ENCODE results near the gene PSPN.
"Not testable (repeated sequence)": the region's sequence is repeated elsewhere in the genome, so short reads cannot be mapped to it uniquely, and the experiment has no call there.

The PSPN gene

DNA sequence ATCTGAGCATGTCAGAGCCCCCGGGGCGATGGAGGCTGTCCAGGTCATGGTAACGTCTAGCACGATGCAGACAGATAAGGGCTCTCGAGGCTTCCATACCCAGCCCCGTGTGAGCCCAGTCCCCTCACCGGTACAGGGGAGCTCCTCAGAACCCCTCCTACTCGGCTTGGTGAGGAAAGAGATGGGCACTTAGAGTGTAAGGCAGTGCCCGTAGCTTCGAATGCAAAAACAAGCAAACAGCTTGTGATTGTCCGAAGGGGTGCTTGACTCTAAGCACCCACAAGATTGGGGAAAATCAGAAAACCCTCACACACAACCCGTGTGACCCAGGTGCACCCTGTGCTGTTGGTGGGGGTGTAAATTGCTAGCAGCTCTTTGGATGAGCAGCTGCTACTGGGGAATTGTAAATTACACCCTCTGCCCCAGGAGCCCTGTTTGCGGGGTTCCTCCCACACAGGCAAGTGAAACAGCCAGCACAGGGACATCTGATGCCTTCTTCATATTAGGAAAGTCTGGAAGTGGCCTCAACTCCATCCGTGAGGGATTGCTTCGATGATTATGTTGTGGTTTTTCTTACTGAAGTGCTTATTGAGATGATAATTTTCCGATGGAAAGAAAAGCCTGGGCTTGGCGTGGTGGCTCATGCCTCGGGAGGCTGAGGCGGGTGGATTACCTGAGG, 918 bp upstream of the PSPN start:
- H3K4me1 ChIP-seq (ENCODE audit: control insufficient read depth, insufficient read depth, low read length), result peaks cover 6% of the 10 kb centered on the region
- no peak overlapping the region for H3K9ac ChIP-seq (ENCODE audit: low read length)
- H3K27me3 ChIP-seq (ENCODE audit: control insufficient read depth, insufficient read depth, low read length), result no peaks in the 10 kb centered on the region
- H3K36me3 ChIP-seq (ENCODE audit: control insufficient read depth, insufficient read depth, low read length), result peaks cover 20% of the 10 kb centered on the region
- no peak overlapping the region for H3K4me3 ChIP-seq (ENCODE audit: low read length)
- no peak overlapping the region for H3K27ac ChIP-seq (ENCODE audit: low read depth, low read length)

- H3K4me3 ChIP-seq (ENCODE audit: low read length), result no peak overlapping the region
- H3K27me3 ChIP-seq (ENCODE audit: control insufficient read depth, insufficient read depth, low read length), result no peaks in the 10 kb centered on the region
- H3K36me3 ChIP-seq (ENCODE audit: control insufficient read depth, insufficient read depth, low read length), result peaks cover 3% of the 10 kb centered on the region
- H3K27ac ChIP-seq (ENCODE audit: low read depth, low read length), result no peak overlapping the region
- H3K9ac ChIP-seq (ENCODE audit: low read length), result no peak overlapping the region
- H3K4me1 ChIP-seq (ENCODE audit: control insufficient read depth, insufficient read depth, low read length), result peaks cover 6% of the 10 kb centered on the region
These were observed 872 bp downstream of the PSPN start for GRCh38 chr19:6374711-6375410.

- Histone ChIP-seq H3K4me3 (ENCODE audit: low read length) (peak overlapping the region; percentile 70), H3K27me3 (ENCODE audit: control insufficient read depth, insufficient read depth, low read length) (no peaks in the 10 kb centered on the region), H3K36me3 (ENCODE audit: control insufficient read depth, insufficient read depth, low read length) (no peaks in the 10 kb centered on the region), H3K27ac (ENCODE audit: low read depth, low read length) (no peak overlapping the region), H3K4me1 (ENCODE audit: control insufficient read depth, insufficient read depth, low read length) (peaks cover 6% of the 10 kb centered on the region), H3K9ac (ENCODE audit: low read length) (no peak overlapping the region)
These were observed 1.5 kb downstream of the PSPN start for GRCh38 chr19:6374161-6374709.

DNA sequence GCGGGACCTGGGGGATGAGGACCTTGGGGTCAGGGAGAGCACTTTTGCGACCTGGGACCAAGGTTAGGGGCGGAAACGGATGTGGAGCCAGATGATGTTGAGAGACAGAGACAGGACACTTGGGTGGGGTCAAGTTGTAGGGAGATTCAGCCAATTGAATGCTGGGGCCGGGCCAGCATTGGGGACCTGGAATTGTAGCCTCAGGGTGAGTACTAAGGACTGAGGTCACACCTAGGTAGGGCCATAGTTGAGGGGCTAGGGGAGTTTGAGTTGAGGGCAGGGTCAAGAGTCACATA, 2.0 kb downstream of the PSPN start:
- Histone ChIP-seq H3K27me3 (ENCODE audit: control insufficient read depth, insufficient read depth, low read length) (no peaks in the 10 kb centered on the region), H3K4me3 (ENCODE audit: low read length) (peak overlapping the region; percentile 70), H3K27ac (ENCODE audit: low read depth, low read length) (peak overlapping the region; percentile 68), H3K4me1 (ENCODE audit: control insufficient read depth, insufficient read depth, low read length) (peaks cover 6% of the 10 kb centered on the region), H3K9ac (ENCODE audit: low read length) (no peak overlapping the region), H3K36me3 (ENCODE audit: control insufficient read depth, insufficient read depth, low read length) (no peaks in the 10 kb centered on the region)

DNA sequence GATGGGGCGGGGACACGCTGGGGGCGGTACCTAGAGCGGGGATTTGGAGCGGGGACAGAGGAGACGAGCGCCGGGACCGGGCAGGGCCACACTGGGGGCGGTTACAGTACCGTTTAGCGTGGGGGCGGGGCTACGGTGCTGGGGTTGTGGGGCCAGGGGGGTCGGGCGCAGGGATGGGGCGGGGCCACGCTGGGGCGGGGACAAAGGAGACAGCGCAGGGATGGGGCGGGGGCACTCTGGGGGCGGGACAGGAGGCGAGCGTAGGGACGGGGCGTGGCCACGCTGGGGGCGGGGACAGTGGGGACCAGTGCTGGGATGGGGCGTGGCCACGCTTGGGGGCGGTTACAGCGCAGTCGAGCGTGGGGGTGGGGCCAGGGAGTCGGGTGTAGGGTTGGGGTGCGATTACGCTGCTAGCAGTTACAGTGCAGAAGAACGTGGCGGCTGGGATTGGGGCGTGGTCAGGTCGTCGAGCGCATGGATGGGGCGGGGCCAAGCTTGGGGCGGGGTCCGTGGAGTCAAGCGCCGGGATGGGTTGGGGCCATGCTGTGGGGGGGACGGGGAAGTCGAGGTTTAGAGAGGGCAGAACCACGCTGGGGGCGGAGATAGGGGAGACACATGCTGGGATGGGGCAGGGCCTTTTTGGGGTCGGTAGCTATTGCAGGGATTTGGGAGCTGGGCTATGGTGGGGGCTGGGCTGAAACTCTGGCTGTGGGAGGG, 2.5 kb downstream of the PSPN start:
- H3K36me3 ChIP-seq (ENCODE audit: control insufficient read depth, insufficient read depth, low read length), result peaks cover 4% of the 10 kb centered on the region
- H3K27ac ChIP-seq (ENCODE audit: low read depth, low read length), result peak overlapping the region; percentile 99
- peaks cover 6% of the 10 kb centered on the region for H3K4me1 ChIP-seq (ENCODE audit: control insufficient read depth, insufficient read depth, low read length)
- H3K27me3 ChIP-seq (ENCODE audit: control insufficient read depth, insufficient read depth, low read length), result no peaks in the 10 kb centered on the region
- peak overlapping the region; percentile 77 for H3K4me3 ChIP-seq (ENCODE audit: low read length)
- H3K9ac ChIP-seq (ENCODE audit: low read length), result peak overlapping the region; percentile 92

- peaks cover 9% of the 10 kb centered on the region for H3K36me3 ChIP-seq (ENCODE audit: control insufficient read depth, insufficient read depth, low read length)
- peak within 1 kb of the TSS; percentile 77 for H3K4me3 ChIP-seq (ENCODE audit: low read length)
- H3K27ac ChIP-seq (ENCODE audit: low read depth, low read length), result peak within 1 kb of the TSS; percentile 99
- peak within 1 kb of the TSS; percentile 92 for H3K9ac ChIP-seq (ENCODE audit: low read length)
- H3K27me3 ChIP-seq (ENCODE audit: control insufficient read depth, insufficient read depth, low read length), result no peaks in the 10 kb centered on the region
- peaks cover 2% of the 10 kb centered on the region for H3K4me1 ChIP-seq (ENCODE audit: control insufficient read depth, insufficient read depth, low read length)
These were observed 3.1 kb downstream of the PSPN start, which contains the start of gene ALKBH7 for GRCh38 chr19:6372594-6373095. Gene ALKBH7, plus strand, starts transcription at chr19:6372794. Its CDS starts 27 bp downstream, at chr19:6372821.

GRCh38 chr19:6364353-6364752, 11.4 kb downstream of the PSPN start:
- Histone ChIP-seq H3K4me1 (ENCODE audit: control insufficient read depth, insufficient read depth, low read length) (peaks cover 5% of the 10 kb centered on the region), H3K27ac (ENCODE audit: low read depth, low read length) (no peak overlapping the region), H3K4me3 (ENCODE audit: low read length) (no peak overlapping the region), H3K9ac (ENCODE audit: low read length) (no peak overlapping the region), H3K27me3 (ENCODE audit: control insufficient read depth, insufficient read depth, low read length) (no peaks in the 10 kb centered on the region), H3K36me3 (ENCODE audit: control insufficient read depth, insufficient read depth, low read length) (peaks cover 17% of the 10 kb centered on the region)

GRCh38 chr19:6362351-6362801, 13.4 kb downstream of the PSPN start:
- peak overlapping the region; percentile 57 for H3K9ac ChIP-seq (ENCODE audit: low read length)
- no peaks in the 10 kb centered on the region for H3K27me3 ChIP-seq (ENCODE audit: control insufficient read depth, insufficient read depth, low read length)
- peaks cover 5% of the 10 kb centered on the region for H3K4me1 ChIP-seq (ENCODE audit: control insufficient read depth, insufficient read depth, low read length)
- peak overlapping the region; percentile 72 for H3K27ac ChIP-seq (ENCODE audit: low read depth, low read length)
- peaks cover 8% of the 10 kb centered on the region for H3K36me3 ChIP-seq (ENCODE audit: control insufficient read depth, insufficient read depth, low read length)
- H3K4me3 ChIP-seq (ENCODE audit: low read length), result peak overlapping the region; percentile 86

DNA sequence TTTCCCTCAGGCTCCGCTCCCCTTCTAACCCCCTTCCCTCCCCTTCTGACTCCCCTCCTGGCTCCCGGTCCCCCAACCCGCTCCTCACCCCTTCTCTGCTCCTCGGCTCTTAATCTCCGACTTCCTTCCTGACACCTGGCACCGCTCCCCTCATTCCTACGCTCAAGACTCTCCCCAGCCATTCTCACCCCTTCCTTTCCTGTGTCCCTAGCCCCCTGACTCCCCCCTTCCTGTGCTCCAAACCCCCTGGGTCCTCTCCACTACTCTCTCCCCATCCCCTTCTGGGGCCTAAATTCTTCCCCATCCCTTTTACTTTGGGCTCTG, 13.7 kb downstream of the PSPN start:
- Histone ChIP-seq H3K36me3 (ENCODE audit: control insufficient read depth, insufficient read depth, low read length) (peaks cover 8% of the 10 kb centered on the region), H3K27me3 (ENCODE audit: control insufficient read depth, insufficient read depth, low read length) (no peaks in the 10 kb centered on the region), H3K9ac (ENCODE audit: low read length) (peak overlapping the region; percentile 57), H3K4me3 (ENCODE audit: low read length) (peak overlapping the region; percentile 86), H3K27ac (ENCODE audit: low read depth, low read length) (peak overlapping the region; percentile 72), H3K4me1 (ENCODE audit: control insufficient read depth, insufficient read depth, low read length) (peaks cover 5% of the 10 kb centered on the region)

- H3K27me3 ChIP-seq (ENCODE audit: control insufficient read depth, insufficient read depth, low read length); H3K4me1 ChIP-seq (ENCODE audit: control insufficient read depth, insufficient read depth, low read length); H3K36me3 ChIP-seq (ENCODE audit: control insufficient read depth, insufficient read depth, low read length); H3K9ac ChIP-seq (ENCODE audit: low read length): not testable (repeated sequence)
- Histone ChIP-seq H3K27ac (ENCODE audit: low read depth, low read length) (peak overlapping the region; percentile 43), H3K4me3 (ENCODE audit: low read length) (peak overlapping the region; percentile 86)
These were observed 14.9 kb downstream of the PSPN start for GRCh38 chr19:6360857-6361216.

DNA sequence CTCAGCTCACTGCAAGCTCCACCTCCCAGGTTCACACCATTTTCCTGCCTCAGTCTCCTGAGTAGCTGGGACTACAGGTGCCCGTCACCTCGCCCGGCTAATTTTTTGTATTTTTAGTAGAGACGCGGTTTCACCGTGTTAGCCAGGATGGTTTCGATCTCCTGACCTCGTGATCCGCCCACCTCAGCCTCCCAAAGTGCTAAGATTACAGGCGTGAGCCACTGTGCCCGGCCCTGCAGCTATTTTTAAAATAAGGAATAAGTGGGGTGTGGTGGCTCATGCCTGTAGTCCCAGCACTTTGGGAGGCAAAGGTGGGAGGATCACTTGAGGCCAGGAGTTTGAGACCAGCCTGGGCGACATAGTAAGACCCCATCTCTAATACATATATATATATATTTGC, 15.3 kb downstream of the PSPN start:
- not testable (repeated sequence) for H3K36me3 ChIP-seq (ENCODE audit: control insufficient read depth, insufficient read depth, low read length); H3K27ac ChIP-seq (ENCODE audit: low read depth, low read length); H3K4me1 ChIP-seq (ENCODE audit: control insufficient read depth, insufficient read depth, low read length); H3K4me3 ChIP-seq (ENCODE audit: low read length); H3K9ac ChIP-seq (ENCODE audit: low read length); H3K27me3 ChIP-seq (ENCODE audit: control insufficient read depth, insufficient read depth, low read length)

- Histone ChIP-seq H3K9ac (ENCODE audit: low read length) (no peak overlapping the region), H3K36me3 (ENCODE audit: control insufficient read depth, insufficient read depth, low read length) (no peaks in the 10 kb centered on the region), H3K4me3 (ENCODE audit: low read length) (no peak overlapping the region), H3K27me3 (ENCODE audit: control insufficient read depth, insufficient read depth, low read length) (no peaks in the 10 kb centered on the region), H3K27ac (ENCODE audit: low read depth, low read length) (no peak overlapping the region), H3K4me1 (ENCODE audit: control insufficient read depth, insufficient read depth, low read length) (peaks cover 5% of the 10 kb centered on the region)
These were observed 16.0 kb downstream of the PSPN start for GRCh38 chr19:6359568-6360341.
